GM23338 (cell line): ENCODE results near the gene CABLES1. TPM values are rescaled to one million over a fixed set of nuclear protein-coding genes. Genes with fewer than 3 reads are reported as not detected.

ENCODE experiments used
- ATAC-seq: fragments of 200-7000 bp; cut with Tn5 transposase; 3 replicates; pipeline ENCODE4 v1.9.1; 2020
- DNase-seq: peaks from one replicate; pipeline ENCODE4 v3.0.0-alpha.2; 2015; ENCODE audit warnings: low spot score
- H2AFZ ChIP-seq: fragments of 200-600 bp; sonication (generic); 2 replicates; pipeline ENCODE4 v1.8.0; 2016; ENCODE audit warnings: antibody characterized with exemption, mild to moderate bottlenecking, moderate library complexity
- H3F3A ChIP-seq: fragments of 200-600 bp; sonication (generic); replicated peaks from 2 replicates; pipeline ENCODE4 v1.8.0; 2017; ENCODE audit warnings: antibody characterized with exemption, mixed run types, low read depth
- H3K27ac ChIP-seq: fragments of 200-600 bp; sonication (generic); 2 replicates; pipeline ENCODE4 v1.6.1; 2016; ENCODE audit warnings: low read depth
- H3K27me3 ChIP-seq: fragments of 200-600 bp; sonication (generic); 2 replicates; pipeline ENCODE4 v1.8.0; 2016; ENCODE audit warnings: mild to moderate bottlenecking, mixed run types, moderate library complexity; ENCODE audit not compliant: insufficient read depth
- H3K36me3 ChIP-seq: fragments of 200-600 bp; sonication (generic); 2 replicates; pipeline ENCODE4 v1.8.0; 2016; ENCODE audit warnings: mild to moderate bottlenecking; ENCODE audit not compliant: insufficient read depth
- H3K4me1 ChIP-seq: fragments of 200-600 bp; sonication (generic); 2 replicates; pipeline ENCODE4 v1.8.0; 2016; ENCODE audit warnings: mild to moderate bottlenecking, moderate library complexity; ENCODE audit not compliant: insufficient read depth
- H3K4me2 ChIP-seq: fragments of 200-600 bp; sonication (generic); 2 replicates; pipeline ENCODE4 v1.7.1; 2017; ENCODE audit warnings: mixed run types
- H3K4me3 ChIP-seq: fragments of 200-600 bp; sonication (generic); 2 replicates; pipeline ENCODE4 v1.6.1; 2016; ENCODE audit warnings: mixed run types
- H3K79me2 ChIP-seq: fragments of 200-600 bp; sonication (generic); replicated peaks from 2 replicates; pipeline ENCODE4 v1.8.0; 2017; ENCODE audit warnings: mild to moderate bottlenecking; ENCODE audit not compliant: insufficient read depth
- H3K9me2 ChIP-seq: fragments of 200-600 bp; sonication (generic); 2 replicates; pipeline ENCODE4 v1.8.0; 2017; ENCODE audit not compliant: insufficient read depth
- H4K20me1 ChIP-seq: fragments of 200-600 bp; sonication (generic); replicated peaks from 2 replicates; pipeline ENCODE4 v1.8.0; 2017; ENCODE audit warnings: mild to moderate bottlenecking; ENCODE audit not compliant: insufficient read depth
- H3K27ac Mint-ChIP-seq: 2 replicates; pipeline ENCODE4 v1.8.0; 2020; ENCODE audit warnings: inconsistent platforms, mild to moderate bottlenecking, moderate library complexity, mixed read lengths
- H3K27me3 Mint-ChIP-seq: 3 replicates; pipeline ENCODE4 v1.8.0; 2022; ENCODE audit warnings: low read depth, mild to moderate bottlenecking, moderate library complexity, mixed read lengths, inconsistent platforms; ENCODE audit not compliant: insufficient read depth, poor library complexity
- H3K36me3 Mint-ChIP-seq: 3 replicates; pipeline ENCODE4 v1.8.0; 2021; ENCODE audit warnings: low read depth, mild to moderate bottlenecking, inconsistent platforms, moderate library complexity, mixed read lengths
- H3K4me1 Mint-ChIP-seq: 3 replicates; pipeline ENCODE4 v1.8.0; 2020; ENCODE audit warnings: mild to moderate bottlenecking, inconsistent platforms, mixed read lengths
- H3K4me3 Mint-ChIP-seq: 3 replicates; pipeline ENCODE4 v1.8.0; 2021; ENCODE audit warnings: moderate library complexity, mild to moderate bottlenecking, inconsistent platforms, mixed read lengths
- H3K9me3 Mint-ChIP-seq: 3 replicates; pipeline ENCODE4 v1.8.0; 2020; ENCODE audit warnings: moderate library complexity, mild to moderate bottlenecking, inconsistent platforms, mixed read lengths
- CREB1 ChIP-seq: fragments of 250-450 bp; sonication (Bioruptor Pico); IDR thresholded peaks from 2 replicates; pipeline ENCODE4 v1.5.0; 2020; ENCODE audit warnings: low read depth, mild to moderate bottlenecking, moderate library complexity
- EZH2 ChIP-seq: fragments of 200-600 bp; sonication (generic); IDR thresholded peaks from one replicate; pipeline ENCODE4 v1.8.0; 2017; ENCODE audit warnings: antibody characterized with exemption, mild to moderate bottlenecking, low read depth; ENCODE audit not compliant: unreplicated experiment
- EZH2phosphoT487 ChIP-seq: fragments of 200-600 bp; sonication (generic); IDR thresholded peaks from one replicate; pipeline ENCODE4 v1.8.1; 2018; ENCODE audit warnings: antibody characterized with exemption; ENCODE audit not compliant: unreplicated experiment
- JUNB ChIP-seq: IDR thresholded peaks from one replicate; pipeline ENCODE4 v1.6.1; 2016; ENCODE audit warnings: antibody characterized with exemption; ENCODE audit not compliant: unreplicated experiment
- NANOG ChIP-seq: IDR thresholded peaks from 2 replicates; pipeline ENCODE4 v1.6.1; 2016; ENCODE audit warnings: antibody characterized with exemption, borderline replicate concordance
- POLR2AphosphoS5 ChIP-seq: IDR thresholded peaks from 2 replicates; pipeline ENCODE4 v1.6.1; 2016; ENCODE audit warnings: antibody characterized with exemption, low read depth
- STAT1 ChIP-seq: IDR thresholded peaks from one replicate; pipeline ENCODE4 v1.6.1; 2016; ENCODE audit warnings: antibody characterized with exemption; ENCODE audit not compliant: unreplicated experiment
- ZNF114 ChIP-seq: fragments of 250-450 bp; sonication (Bioruptor Pico); IDR thresholded peaks from 2 replicates; pipeline ENCODE4 v1.5.0; 2020; ENCODE audit warnings: mild to moderate bottlenecking, moderate library complexity
- ZNF331 ChIP-seq: fragments of 250-450 bp; sonication (Bioruptor Pico); IDR thresholded peaks from 2 replicates; pipeline ENCODE4 v1.5.0; 2020; ENCODE audit warnings: low read depth, mild to moderate bottlenecking, moderate library complexity
- polyA plus RNA-seq: library from polyadenylated mRNA; unstranded; fragments of >200 nt; fragmentation: Nextera tagmentation; extraction: Ambion mirVana; gene quantifications from 2 replicates; pipeline ENCODE4 v1.2.1, GENCODE V29; 2016
- total RNA-seq: library from RNA; depleted of rRNA; stranded (reverse); fragments of >200 nt; shearing (Covaris generic); gene quantifications from 2 replicates; pipeline ENCODE4 v1.2.3, GENCODE V29; 2014
- TF ChIP-seq, protein P1 (sequence below): IDR thresholded peaks from 2 replicates; pipeline ENCODE4 v1.6.1; 2016; ENCODE audit warnings: antibody characterized with exemption
- TF ChIP-seq, protein P2 (sequence below): fragments of 250-450 bp; sonication (Bioruptor Pico); IDR thresholded peaks from 2 replicates; pipeline ENCODE4 v1.5.0; 2020; ENCODE audit warnings: mild to moderate bottlenecking, moderate library complexity
- TF ChIP-seq, protein P3 (sequence below): IDR thresholded peaks from one replicate; pipeline ENCODE4 v1.6.1; 2018; ENCODE audit warnings: antibody characterized with exemption; ENCODE audit not compliant: unreplicated experiment
- TF ChIP-seq, protein P4 (sequence below), 2 experiments: fragments of 200-600 bp in 1 of 2; sonication (generic) in 1 of 2; conservative IDR thresholded peaks; 2 replicates each; pipeline versions ENCODE4 v1.5.1 to v1.6.1; 2016 to 2017; ENCODE audit warnings: antibody characterized with exemption in 2 of 2, low read depth in 2 of 2, mild to moderate bottlenecking in 2 of 2, moderate library complexity in 1 of 2

Gene CABLES1
- total and polyA plus RNA-seq, 2 experiments from 2014 or later: 2.6 to 12.4 TPM

DNA sequence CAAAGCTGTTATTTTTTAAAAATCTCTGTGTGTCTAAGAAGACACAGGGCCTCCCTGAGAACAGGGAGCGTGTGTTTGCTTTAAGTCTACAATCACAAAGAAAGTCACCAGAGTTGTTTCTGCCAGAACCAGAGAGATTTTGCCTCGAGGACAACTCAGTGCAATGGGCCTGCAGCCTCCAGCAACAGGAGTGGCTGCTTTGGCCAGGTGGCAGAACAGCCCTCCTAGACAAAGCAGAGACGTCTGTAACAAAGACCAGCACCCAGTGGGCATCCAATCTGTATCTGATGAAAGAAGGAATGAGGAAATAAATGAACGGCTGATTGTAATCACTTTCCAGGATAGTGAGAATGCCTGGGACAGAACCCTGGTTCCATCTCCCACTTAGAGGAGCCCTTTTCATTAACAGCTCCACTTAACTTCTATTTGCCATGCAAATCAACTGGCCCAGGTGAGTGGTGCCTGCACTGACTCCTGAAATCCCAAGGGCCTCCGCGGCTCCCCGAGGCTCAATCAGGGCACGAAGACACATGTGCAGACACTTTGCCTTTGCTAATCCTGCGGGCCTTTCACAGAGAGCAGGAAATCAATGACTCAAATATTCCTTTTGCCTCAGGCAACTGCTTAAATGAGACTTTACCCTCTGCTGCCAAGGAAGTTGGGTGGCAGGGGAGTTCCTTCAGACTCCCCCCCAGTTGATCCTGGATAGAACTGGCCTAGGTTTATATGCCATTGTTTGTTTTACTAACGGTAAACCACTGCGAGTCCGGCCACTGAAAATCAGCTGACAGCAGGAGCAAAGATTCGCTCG, 146.5 kb downstream of the CABLES1 start:
- no peak overlapping the region for H3K4me3 Mint-ChIP-seq
- 0 out of 2 replicates have a peak overlapping the region, but pooled peaks have one; percentile 47 for H3K27ac Mint-ChIP-seq
- H3K9me3 Mint-ChIP-seq: peaks cover 28% of the 10 kb centered on the region
- H3K79me2 ChIP-seq: no peaks in the 10 kb centered on the region
- H3K27ac ChIP-seq: peak overlapping the region; percentile 98
- H3F3A ChIP-seq: peaks cover 3% of the 10 kb centered on the region; the same call in 1 of the 2 replicates
- H3K27me3 Mint-ChIP-seq: peaks cover 10% of the 10 kb centered on the region
- peak overlapping the region; percentile 44 for H2AFZ ChIP-seq
- no peaks in the 10 kb centered on the region for H4K20me1 ChIP-seq
- peaks cover 31% of the 10 kb centered on the region for H3K4me1 ChIP-seq
- 0 out of 2 replicates have a peak overlapping the region, but pooled peaks have one; percentile 11 for H3K4me2 ChIP-seq
- peaks cover 15% of the 10 kb centered on the region; the same call in 1 of the 2 replicates for H3K9me2 ChIP-seq
- ATAC-seq: no peak
- H3K4me1 Mint-ChIP-seq: peaks cover 41% of the 10 kb centered on the region
- H3K36me3 ChIP-seq: no peaks in the 10 kb centered on the region
- TF ChIP-seq STAT1 (no peak), ZNF331 (no peak), JUNB (no peak), NANOG (no peak), POLR2AphosphoS5 (no peak), ZNF114 (CRISPR knock-in tag) (no peak), EZH2phosphoT487 (no peak), EZH2 (no peak), CREB1 (no peak)
- TF ChIP-seq, protein P1, sequence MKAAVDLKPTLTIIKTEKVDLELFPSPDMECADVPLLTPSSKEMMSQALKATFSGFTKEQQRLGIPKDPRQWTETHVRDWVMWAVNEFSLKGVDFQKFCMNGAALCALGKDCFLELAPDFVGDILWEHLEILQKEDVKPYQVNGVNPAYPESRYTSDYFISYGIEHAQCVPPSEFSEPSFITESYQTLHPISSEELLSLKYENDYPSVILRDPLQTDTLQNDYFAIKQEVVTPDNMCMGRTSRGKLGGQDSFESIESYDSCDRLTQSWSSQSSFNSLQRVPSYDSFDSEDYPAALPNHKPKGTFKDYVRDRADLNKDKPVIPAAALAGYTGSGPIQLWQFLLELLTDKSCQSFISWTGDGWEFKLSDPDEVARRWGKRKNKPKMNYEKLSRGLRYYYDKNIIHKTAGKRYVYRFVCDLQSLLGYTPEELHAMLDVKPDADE: no peak
- TF ChIP-seq, protein P2, sequence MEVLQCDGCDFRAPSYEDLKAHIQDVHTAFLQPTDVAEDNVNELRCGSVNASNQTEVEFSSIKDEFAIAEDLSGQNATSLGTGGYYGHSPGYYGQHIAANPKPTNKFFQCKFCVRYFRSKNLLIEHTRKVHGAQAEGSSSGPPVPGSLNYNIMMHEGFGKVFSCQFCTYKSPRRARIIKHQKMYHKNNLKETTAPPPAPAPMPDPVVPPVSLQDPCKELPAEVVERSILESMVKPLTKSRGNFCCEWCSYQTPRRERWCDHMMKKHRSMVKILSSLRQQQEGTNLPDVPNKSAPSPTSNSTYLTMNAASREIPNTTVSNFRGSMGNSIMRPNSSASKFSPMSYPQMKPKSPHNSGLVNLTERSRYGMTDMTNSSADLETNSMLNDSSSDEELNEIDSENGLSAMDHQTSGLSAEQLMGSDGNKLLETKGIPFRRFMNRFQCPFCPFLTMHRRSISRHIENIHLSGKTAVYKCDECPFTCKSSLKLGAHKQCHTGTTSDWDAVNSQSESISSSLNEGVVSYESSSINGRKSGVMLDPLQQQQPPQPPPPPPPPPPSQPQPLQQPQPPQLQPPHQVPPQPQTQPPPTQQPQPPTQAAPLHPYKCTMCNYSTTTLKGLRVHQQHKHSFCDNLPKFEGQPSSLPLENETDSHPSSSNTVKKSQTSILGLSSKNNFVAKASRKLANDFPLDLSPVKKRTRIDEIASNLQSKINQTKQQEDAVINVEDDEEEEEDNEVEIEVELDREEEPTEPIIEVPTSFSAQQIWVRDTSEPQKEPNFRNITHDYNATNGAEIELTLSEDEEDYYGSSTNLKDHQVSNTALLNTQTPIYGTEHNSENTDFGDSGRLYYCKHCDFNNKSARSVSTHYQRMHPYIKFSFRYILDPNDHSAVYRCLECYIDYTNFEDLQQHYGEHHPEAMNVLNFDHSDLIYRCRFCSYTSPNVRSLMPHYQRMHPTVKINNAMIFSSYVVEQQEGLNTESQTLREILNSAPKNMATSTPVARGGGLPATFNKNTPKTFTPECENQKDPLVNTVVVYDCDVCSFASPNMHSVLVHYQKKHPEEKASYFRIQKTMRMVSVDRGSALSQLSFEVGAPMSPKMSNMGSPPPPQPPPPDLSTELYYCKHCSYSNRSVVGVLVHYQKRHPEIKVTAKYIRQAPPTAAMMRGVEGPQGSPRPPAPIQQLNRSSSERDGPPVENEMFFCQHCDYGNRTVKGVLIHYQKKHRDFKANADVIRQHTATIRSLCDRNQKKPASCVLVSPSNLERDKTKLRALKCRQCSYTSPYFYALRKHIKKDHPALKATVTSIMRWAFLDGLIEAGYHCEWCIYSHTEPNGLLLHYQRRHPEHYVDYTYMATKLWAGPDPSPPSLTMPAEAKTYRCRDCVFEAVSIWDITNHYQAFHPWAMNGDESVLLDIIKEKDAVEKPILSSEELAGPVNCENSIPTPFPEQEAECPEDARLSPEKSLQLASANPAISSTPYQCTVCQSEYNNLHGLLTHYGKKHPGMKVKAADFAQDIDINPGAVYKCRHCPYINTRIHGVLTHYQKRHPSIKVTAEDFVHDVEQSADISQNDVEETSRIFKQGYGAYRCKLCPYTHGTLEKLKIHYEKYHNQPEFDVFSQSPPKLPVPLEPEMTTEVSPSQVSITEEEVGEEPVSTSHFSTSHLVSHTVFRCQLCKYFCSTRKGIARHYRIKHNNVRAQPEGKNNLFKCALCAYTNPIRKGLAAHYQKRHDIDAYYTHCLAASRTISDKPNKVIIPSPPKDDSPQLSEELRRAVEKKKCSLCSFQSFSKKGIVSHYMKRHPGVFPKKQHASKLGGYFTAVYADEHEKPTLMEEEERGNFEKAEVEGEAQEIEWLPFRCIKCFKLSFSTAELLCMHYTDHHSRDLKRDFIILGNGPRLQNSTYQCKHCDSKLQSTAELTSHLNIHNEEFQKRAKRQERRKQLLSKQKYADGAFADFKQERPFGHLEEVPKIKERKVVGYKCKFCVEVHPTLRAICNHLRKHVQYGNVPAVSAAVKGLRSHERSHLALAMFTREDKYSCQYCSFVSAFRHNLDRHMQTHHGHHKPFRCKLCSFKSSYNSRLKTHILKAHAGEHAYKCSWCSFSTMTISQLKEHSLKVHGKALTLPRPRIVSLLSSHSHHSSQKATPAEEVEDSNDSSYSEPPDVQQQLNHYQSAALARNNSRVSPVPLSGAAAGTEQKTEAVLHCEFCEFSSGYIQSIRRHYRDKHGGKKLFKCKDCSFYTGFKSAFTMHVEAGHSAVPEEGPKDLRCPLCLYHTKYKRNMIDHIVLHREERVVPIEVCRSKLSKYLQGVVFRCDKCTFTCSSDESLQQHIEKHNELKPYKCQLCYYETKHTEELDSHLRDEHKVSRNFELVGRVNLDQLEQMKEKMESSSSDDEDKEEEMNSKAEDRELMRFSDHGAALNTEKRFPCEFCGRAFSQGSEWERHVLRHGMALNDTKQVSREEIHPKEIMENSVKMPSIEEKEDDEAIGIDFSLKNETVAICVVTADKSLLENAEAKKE (CRISPR knock-in tag): no peak
- TF ChIP-seq, protein P3, sequence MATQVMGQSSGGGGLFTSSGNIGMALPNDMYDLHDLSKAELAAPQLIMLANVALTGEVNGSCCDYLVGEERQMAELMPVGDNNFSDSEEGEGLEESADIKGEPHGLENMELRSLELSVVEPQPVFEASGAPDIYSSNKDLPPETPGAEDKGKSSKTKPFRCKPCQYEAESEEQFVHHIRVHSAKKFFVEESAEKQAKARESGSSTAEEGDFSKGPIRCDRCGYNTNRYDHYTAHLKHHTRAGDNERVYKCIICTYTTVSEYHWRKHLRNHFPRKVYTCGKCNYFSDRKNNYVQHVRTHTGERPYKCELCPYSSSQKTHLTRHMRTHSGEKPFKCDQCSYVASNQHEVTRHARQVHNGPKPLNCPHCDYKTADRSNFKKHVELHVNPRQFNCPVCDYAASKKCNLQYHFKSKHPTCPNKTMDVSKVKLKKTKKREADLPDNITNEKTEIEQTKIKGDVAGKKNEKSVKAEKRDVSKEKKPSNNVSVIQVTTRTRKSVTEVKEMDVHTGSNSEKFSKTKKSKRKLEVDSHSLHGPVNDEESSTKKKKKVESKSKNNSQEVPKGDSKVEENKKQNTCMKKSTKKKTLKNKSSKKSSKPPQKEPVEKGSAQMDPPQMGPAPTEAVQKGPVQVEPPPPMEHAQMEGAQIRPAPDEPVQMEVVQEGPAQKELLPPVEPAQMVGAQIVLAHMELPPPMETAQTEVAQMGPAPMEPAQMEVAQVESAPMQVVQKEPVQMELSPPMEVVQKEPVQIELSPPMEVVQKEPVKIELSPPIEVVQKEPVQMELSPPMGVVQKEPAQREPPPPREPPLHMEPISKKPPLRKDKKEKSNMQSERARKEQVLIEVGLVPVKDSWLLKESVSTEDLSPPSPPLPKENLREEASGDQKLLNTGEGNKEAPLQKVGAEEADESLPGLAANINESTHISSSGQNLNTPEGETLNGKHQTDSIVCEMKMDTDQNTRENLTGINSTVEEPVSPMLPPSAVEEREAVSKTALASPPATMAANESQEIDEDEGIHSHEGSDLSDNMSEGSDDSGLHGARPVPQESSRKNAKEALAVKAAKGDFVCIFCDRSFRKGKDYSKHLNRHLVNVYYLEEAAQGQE: no peak
- TF ChIP-seq, protein P4, sequence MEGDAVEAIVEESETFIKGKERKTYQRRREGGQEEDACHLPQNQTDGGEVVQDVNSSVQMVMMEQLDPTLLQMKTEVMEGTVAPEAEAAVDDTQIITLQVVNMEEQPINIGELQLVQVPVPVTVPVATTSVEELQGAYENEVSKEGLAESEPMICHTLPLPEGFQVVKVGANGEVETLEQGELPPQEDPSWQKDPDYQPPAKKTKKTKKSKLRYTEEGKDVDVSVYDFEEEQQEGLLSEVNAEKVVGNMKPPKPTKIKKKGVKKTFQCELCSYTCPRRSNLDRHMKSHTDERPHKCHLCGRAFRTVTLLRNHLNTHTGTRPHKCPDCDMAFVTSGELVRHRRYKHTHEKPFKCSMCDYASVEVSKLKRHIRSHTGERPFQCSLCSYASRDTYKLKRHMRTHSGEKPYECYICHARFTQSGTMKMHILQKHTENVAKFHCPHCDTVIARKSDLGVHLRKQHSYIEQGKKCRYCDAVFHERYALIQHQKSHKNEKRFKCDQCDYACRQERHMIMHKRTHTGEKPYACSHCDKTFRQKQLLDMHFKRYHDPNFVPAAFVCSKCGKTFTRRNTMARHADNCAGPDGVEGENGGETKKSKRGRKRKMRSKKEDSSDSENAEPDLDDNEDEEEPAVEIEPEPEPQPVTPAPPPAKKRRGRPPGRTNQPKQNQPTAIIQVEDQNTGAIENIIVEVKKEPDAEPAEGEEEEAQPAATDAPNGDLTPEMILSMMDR (conservative IDR thresholded peaks at IDR 0.05; ENCODE audit: low read depth in 2 of 2): no peak
- H3K36me3 Mint-ChIP-seq: peaks cover 36% of the 10 kb centered on the region
- H3K4me3 ChIP-seq: no peak overlapping the region
- H3K27me3 ChIP-seq: no peaks in the 10 kb centered on the region
- peak; percentile 45 for DNase-seq
